ENCODE data around the gene BPTF.
"Not testable (repeated sequence)": the region's sequence is repeated elsewhere in the genome, so short reads cannot be mapped to it uniquely, and the experiment has no call there.

BPTF gene

DNA sequence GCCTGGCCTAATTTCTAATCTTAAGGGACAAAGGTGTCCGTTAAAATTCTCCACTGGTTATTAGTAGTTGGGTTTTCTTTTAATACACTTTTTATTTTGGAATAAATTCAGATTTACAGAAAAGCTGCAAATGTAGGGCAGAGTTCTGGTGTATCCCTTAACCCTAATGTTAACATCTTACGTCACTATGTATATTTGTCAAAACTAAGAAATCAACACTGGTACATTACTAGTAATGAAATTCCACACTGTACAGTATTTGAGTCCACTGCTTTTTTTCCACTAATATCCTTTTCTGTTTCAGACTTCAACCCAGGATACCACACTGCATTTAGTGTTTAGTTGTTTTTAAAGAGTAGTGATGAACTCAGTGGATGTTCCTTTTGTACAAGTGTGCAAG is 191.5 kb downstream of the BPTF start:
- no peak for DNase-seq

GRCh38 chr17:68018493-68018892 is 193.2 kb downstream of the BPTF start:
- DNase-seq = not testable (repeated sequence)

GRCh38 chr17:68019336-68019674 is 194.0 kb downstream of the BPTF start:
- DNase-seq = no peak

DNA sequence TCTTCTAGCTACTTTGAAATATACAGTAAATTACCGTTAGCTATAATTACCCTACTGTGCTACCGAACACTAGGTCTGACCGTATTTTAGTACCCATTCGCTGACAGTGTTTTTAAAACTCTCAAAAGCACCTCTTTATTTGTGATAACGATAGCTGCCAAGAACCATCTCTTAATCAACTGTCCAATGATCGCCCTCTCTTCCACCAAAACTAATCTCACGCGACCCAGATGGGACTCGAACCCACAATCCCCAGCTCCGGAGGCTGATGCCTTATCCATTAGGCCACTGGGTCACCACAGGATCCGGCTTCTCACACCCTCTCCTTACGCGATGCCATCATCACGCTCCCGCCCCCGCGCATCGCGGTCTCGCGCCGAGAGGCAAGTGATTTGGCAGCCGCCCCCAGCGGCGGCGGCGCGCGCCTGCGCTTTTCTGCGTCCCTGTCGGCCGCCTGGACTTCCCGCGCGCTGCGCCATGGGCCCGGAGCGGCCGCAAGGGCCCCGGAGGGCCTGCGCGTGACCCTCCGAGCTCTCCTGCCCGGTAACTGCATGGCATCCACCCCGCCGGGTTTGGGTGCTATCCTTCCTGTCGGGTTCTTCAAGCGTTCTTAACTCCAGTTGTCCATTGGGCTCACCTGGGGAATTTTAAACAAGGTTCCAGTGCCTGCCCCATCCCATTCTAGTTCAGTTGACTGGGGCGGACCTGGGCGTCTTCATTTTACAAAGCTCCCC is 194.5 kb downstream of the BPTF start:
- DNase-seq = peak; percentile 96 to 98

DNA sequence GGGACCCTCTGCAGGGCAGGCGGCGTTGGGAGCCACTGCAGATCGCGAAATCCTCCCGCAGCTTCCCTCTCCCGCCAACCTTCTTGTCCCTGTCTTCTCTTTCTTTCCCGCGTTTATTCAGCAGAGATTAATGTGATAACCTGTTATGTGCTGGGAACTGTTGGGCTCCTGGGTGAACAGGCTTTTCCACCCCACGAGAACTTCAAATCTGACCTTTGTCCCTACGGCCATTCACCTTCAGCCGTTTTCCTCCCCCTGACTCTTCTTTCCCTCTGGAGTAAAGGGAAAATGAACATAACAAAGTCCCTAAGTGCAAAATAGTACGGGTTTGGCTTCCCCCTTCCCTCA is 195.1 kb downstream of the BPTF start:
- DNase-seq = no peak

DNA sequence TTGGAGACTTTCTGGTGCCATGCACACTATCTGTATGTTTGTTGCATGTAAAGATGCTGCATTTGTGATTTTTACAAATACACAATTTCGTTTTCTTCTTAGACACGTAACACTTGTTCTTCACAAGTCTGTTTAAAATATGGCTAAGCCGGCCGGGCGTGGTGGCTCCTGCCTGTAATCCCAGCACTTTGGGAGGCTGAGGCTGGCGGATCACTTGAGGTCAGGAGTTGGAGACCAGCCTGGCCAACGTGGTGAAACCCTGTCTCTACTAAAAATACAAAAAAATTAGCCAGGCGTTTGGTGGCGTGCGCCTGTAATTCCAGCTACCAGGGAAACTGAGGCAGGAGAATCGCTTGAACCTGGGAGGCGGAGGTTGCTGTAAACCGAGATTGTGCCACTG is 195.5 kb downstream of the BPTF start:
- not testable (repeated sequence) for DNase-seq

DNA sequence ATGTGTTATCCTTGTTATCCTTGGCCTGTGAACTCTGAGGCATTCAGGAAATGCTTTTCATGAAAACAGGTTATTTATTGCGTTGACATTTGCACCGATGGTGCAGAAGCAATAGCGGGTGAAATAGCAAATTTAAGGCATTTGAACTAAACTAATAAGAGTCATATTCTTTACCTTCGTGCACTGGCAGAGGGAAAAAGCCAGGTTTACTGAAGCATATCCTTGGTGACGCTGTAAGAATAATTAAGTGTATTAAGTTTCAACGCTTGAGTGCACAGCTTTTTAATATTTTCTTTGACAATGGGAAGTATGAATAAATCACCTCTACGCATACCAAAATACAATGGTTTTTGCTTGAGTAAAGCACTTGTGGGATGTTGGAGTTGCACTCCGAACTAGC is 196.7 kb downstream of the BPTF start:
- no peak for DNase-seq

GRCh38 chr17:68022547-68022946 is 197.2 kb downstream of the BPTF start:
- not testable (repeated sequence) for DNase-seq

GRCh38 chr17:68029512-68030215 is 204.4 kb downstream of the BPTF start:
- DNase-seq = no peak
